ENCODE measurements around the gene NMBR.
"Not testable (repeated sequence)": the region's sequence is repeated elsewhere in the genome, so short reads cannot be mapped to it uniquely, and the experiment has no call there.

NMBR gene
- total RNA-seq, result 0 reads per million in 2 experiments

- DNase-seq (ENCODE audit: low read depth), result peak; percentile 97
These were observed at the start of gene NMBR, which contains the start of gene VTA1 for GRCh38 chr6:142146828-142147662. Gene NMBR (minus strand): TSS chr6:142147122. CDS start chr6:142088658, 58,464 bp downstream. Gene VTA1 (plus strand): TSS chr6:142147263. CDS start chr6:142147288, 25 bp downstream.

GRCh38 chr6:142195862-142196541, 49.1 kb upstream of the NMBR start:
- no peak for DNase-seq (ENCODE audit: low read depth)

GRCh38 chr6:142193621-142194020, 46.7 kb upstream of the NMBR start:
- DNase-seq (ENCODE audit: low read depth), result no peak

- no peak for DNase-seq (ENCODE audit: low read depth)
These were observed 45.4 kb upstream of the NMBR start for GRCh38 chr6:142192343-142192742.

GRCh38 chr6:142189057-142189456, 42.1 kb upstream of the NMBR start:
- DNase-seq (ENCODE audit: low read depth), result no peak

GRCh38 chr6:142188341-142188740, 41.4 kb upstream of the NMBR start:
- not testable (repeated sequence) for DNase-seq (ENCODE audit: low read depth)

GRCh38 chr6:142187209-142187608, 40.3 kb upstream of the NMBR start:
- DNase-seq (ENCODE audit: low read depth), result no peak

GRCh38 chr6:142185641-142186040, 38.7 kb upstream of the NMBR start:
- no peak for DNase-seq (ENCODE audit: low read depth)

GRCh38 chr6:142184307-142184706, 37.4 kb upstream of the NMBR start:
- DNase-seq (ENCODE audit: low read depth), result no peak

- no peak for DNase-seq (ENCODE audit: low read depth)
These were observed 36.4 kb upstream of the NMBR start for GRCh38 chr6:142183351-142183750.

GRCh38 chr6:142182004-142182403, 35.1 kb upstream of the NMBR start:
- DNase-seq (ENCODE audit: low read depth), result no peak

- no peak for DNase-seq (ENCODE audit: low read depth)
These were observed 31.2 kb upstream of the NMBR start for GRCh38 chr6:142178129-142178528.

GRCh38 chr6:142174703-142175102, 27.8 kb upstream of the NMBR start:
- DNase-seq (ENCODE audit: low read depth), result no peak

- no peak for DNase-seq (ENCODE audit: low read depth)
These were observed 27.1 kb upstream of the NMBR start for GRCh38 chr6:142173980-142174379.

GRCh38 chr6:142172758-142173157, 25.8 kb upstream of the NMBR start:
- no peak for DNase-seq (ENCODE audit: low read depth)

GRCh38 chr6:142171351-142171750, 24.4 kb upstream of the NMBR start:
- DNase-seq (ENCODE audit: low read depth), result no peak

GRCh38 chr6:142167486-142167885, 20.6 kb upstream of the NMBR start:
- no peak for DNase-seq (ENCODE audit: low read depth)

- DNase-seq (ENCODE audit: low read depth), result no peak
These were observed 20.1 kb upstream of the NMBR start for GRCh38 chr6:142167071-142167470.

- no peak for DNase-seq (ENCODE audit: low read depth)
These were observed 18.3 kb upstream of the NMBR start for GRCh38 chr6:142165227-142165626.

GRCh38 chr6:142162780-142163179, 15.9 kb upstream of the NMBR start:
- DNase-seq (ENCODE audit: low read depth), result no peak

- DNase-seq (ENCODE audit: low read depth), result not testable (repeated sequence)
These were observed 9.8 kb upstream of the NMBR start for GRCh38 chr6:142156758-142157068.

GRCh38 chr6:142155895-142156757, 9.2 kb upstream of the NMBR start:
- no peak for DNase-seq (ENCODE audit: low read depth)

Data from T follicular helper cell (primary cell).